WTC11 (cell line): ENCODE results near the gene FETUB.

Source experiments
- CREB1 ChIP-seq: sonication (generic); formaldehyde crosslinking; IDR thresholded peaks from 2 replicates; pipeline ENCODE4 v1.8.0; 2023; ENCODE audit warnings: mild to moderate bottlenecking, missing genetic modification reagents
- CTCF ChIP-seq: fragments of 200-600 bp; IDR thresholded peaks from 2 replicates; pipeline ENCODE4 v1.8.0; 2022; ENCODE audit warnings: antibody characterized with exemption
- ETV6 ChIP-seq: sonication (generic); formaldehyde crosslinking; IDR thresholded peaks from 2 replicates; pipeline ENCODE4 v1.8.1; 2022; ENCODE audit warnings: mild to moderate bottlenecking, missing genetic modification reagents
- GABPB1 ChIP-seq: sonication (generic); formaldehyde crosslinking; IDR thresholded peaks from 2 replicates; pipeline ENCODE4 v1.8.1; 2023; ENCODE audit warnings: mild to moderate bottlenecking, missing genetic modification reagents
- NR2C2 ChIP-seq: sonication (generic); formaldehyde crosslinking; IDR thresholded peaks from 2 replicates; pipeline ENCODE4 v1.8.0; 2022; ENCODE audit warnings: mild to moderate bottlenecking, missing genetic modification reagents
- RELA ChIP-seq: sonication (generic); formaldehyde crosslinking; IDR thresholded peaks from 2 replicates; pipeline ENCODE4 v1.8.1; 2022; ENCODE audit warnings: missing genetic modification reagents, mild to moderate bottlenecking, borderline replicate concordance
- ZNF512 ChIP-seq: sonication (generic); formaldehyde crosslinking; IDR thresholded peaks from 2 replicates; pipeline ENCODE4 v1.8.1; 2022; ENCODE audit warnings: missing genetic modification reagents, borderline replicate concordance

DNA sequence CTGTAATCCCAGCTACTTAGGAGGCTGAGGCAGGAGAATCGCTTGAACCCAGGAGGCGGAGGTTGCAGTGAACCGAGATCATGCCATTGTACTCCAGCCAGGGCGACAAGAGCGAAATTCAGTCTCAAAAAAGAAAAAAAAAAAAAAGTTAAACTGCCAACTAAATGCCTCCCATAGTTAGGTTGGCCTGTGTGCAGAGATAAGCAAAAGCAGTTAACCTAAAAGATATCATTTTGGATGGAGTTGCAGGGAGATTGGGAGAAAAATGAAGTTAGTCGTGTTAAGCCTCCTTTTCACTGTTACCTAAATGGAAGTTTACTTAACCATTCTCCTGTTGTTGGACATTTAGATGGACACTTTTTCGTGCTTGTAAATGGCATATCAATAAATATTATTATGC is 11.4 kb upstream of the FETUB start:
- TF ChIP-seq CTCF, result no peak
- TF ChIP-seq NR2C2 (CRISPR knock-in tag), result no peak
- TF ChIP-seq ETV6 (CRISPR knock-in tag), result no peak
- TF ChIP-seq GABPB1, result no peak
- no peak for TF ChIP-seq RELA
- no peak for TF ChIP-seq ZNF512 (CRISPR knock-in tag)
- no peak for TF ChIP-seq CREB1 (CRISPR knock-in tag)
